SK-N-SH (cell line): ENCODE data around the gene ELMO1. TPM values are rescaled to one million over a fixed set of nuclear protein-coding genes. Genes with fewer than 3 reads are reported as not detected.

Experiments used
- CHD2 ChIP-seq: fragments of 150-350 bp; IDR thresholded peaks from 2 replicates; pipeline ENCODE4 v1.6.1; 2018; ENCODE audit warnings: low read length; ENCODE audit not compliant: partially characterized antibody
- ELF1 ChIP-seq: IDR thresholded peaks from 2 replicates; pipeline ENCODE4 v1.4.0; 2012
- EP300 ChIP-seq, 2 experiments: IDR thresholded peaks; 2 replicates each; pipeline versions ENCODE4 v1.4.0 to v1.6.1; 2012; ENCODE audit warnings: borderline replicate concordance in 1 of 2, low read depth in 1 of 2, low read length in 1 of 2
- EZH2phosphoT487 ChIP-seq: fragments of 200-600 bp; sonication (generic); IDR thresholded peaks from 2 replicates; pipeline ENCODE4 v1.6.1; 2017; ENCODE audit warnings: low read depth, mixed run types, mild to moderate bottlenecking, antibody characterized with exemption, moderate library complexity, borderline replicate concordance
- FOXM1 ChIP-seq: IDR thresholded peaks from 2 replicates; pipeline ENCODE4 v1.4.0; 2012; ENCODE audit warnings: low read depth, mild to moderate bottlenecking
- IRF3 ChIP-seq: fragments of 150-350 bp; IDR thresholded peaks from 2 replicates; pipeline ENCODE4 v1.6.1; 2016; ENCODE audit warnings: mild to moderate bottlenecking, low read depth, low read length
- JUND ChIP-seq: IDR thresholded peaks from 2 replicates; pipeline ENCODE4 v1.4.0; 2012
- MEF2A ChIP-seq: IDR thresholded peaks from 2 replicates; pipeline ENCODE4 v1.4.0; 2012; ENCODE audit warnings: low read depth, borderline replicate concordance
- NFIC ChIP-seq: IDR thresholded peaks from 2 replicates; pipeline ENCODE4 v1.4.0; 2012; ENCODE audit warnings: borderline replicate concordance
- NRF1 ChIP-seq: IDR thresholded peaks from 2 replicates; pipeline ENCODE4 v1.6.1; 2012; ENCODE audit warnings: low read depth, mild to moderate bottlenecking, low read length
- RCOR1 ChIP-seq: fragments of 150-350 bp; IDR thresholded peaks from 2 replicates; pipeline ENCODE4 v1.6.1; 2017; ENCODE audit warnings: antibody characterized with exemption, low read length
- RFX5 ChIP-seq: IDR thresholded peaks from 2 replicates; pipeline ENCODE4 v1.6.1; 2012; ENCODE audit warnings: mild to moderate bottlenecking, improper control_type of control experiment, low read length
- RXRA ChIP-seq: IDR thresholded peaks from 2 replicates; pipeline ENCODE4 v1.4.0; 2012; ENCODE audit warnings: low read depth, mild to moderate bottlenecking, borderline replicate concordance
- SMC3 ChIP-seq: IDR thresholded peaks from 2 replicates; pipeline ENCODE4 v1.6.1; 2012; ENCODE audit warnings: low read depth, low read length, improper control_type of control experiment
- TCF12 ChIP-seq: IDR thresholded peaks from 2 replicates; pipeline ENCODE4 v1.4.0; 2012
- polyA plus RNA-seq, 3 experiments: library from polyadenylated mRNA; depleted of rRNA; stranded (reverse); fragments of >200 nt; gene quantifications; 2 replicates each; pipeline ENCODE4 v1.2.3, GENCODE V29; 2012
- TF ChIP-seq, protein P1 (sequence below): IDR thresholded peaks from 2 replicates; pipeline ENCODE4 v1.4.0; 2012; ENCODE audit warnings: low read depth
- TF ChIP-seq, protein P2 (sequence below): IDR thresholded peaks from 2 replicates; pipeline ENCODE4 v1.6.1; 2012; ENCODE audit warnings: mild to moderate bottlenecking, low read depth, low read length, moderate library complexity
- TF ChIP-seq, protein P3 (sequence below): IDR thresholded peaks from 2 replicates; pipeline ENCODE4 v1.4.0; 2012; ENCODE audit warnings: low read depth, borderline replicate concordance

Gene ELMO1
- polyA plus RNA-seq, 1 of the 3 experiments (the other 2 are of a cell fraction): 0.64 TPM

DNA sequence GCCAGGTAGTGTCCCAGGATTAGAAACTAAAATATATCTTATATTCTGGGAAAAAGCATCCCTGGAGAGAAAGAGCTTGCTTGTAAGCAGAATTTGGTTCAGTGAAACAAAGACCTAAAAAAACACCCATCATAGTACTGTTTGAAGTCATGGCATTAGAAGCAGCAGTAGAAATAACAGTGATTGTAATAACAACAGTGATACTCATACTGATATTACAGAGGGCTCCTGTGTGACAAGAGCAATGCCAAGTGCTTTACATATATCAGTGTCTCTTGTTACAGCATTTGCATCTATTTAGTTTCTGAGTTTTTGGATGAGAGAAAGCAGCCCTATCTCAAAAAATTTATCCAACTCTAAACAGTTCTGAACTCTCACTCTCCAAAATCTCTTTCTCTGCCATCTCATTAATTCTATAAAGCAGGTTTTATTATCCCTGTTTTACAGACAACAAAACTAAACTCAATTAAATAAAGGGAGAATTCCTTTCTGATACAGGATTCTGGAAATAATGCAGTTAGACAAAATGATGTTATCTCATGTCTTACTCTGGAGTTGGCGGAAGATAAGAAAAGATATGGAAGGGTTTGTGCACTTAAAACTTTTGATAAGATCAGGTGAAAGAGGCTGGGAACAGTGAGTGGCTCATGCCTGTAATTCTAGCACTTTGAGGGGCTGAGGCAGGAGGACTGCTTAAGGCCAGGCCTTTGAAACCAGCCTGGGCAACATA is 577.9 kb downstream of the ELMO1 start (continued):
- TF ChIP-seq, protein P1, sequence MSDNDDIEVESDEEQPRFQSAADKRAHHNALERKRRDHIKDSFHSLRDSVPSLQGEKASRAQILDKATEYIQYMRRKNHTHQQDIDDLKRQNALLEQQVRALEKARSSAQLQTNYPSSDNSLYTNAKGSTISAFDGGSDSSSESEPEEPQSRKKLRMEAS: no peak
- TF ChIP-seq RFX5: 0 out of 2 replicates have a peak, but pooled peaks have one; percentile 12
- TF ChIP-seq, protein P2, sequence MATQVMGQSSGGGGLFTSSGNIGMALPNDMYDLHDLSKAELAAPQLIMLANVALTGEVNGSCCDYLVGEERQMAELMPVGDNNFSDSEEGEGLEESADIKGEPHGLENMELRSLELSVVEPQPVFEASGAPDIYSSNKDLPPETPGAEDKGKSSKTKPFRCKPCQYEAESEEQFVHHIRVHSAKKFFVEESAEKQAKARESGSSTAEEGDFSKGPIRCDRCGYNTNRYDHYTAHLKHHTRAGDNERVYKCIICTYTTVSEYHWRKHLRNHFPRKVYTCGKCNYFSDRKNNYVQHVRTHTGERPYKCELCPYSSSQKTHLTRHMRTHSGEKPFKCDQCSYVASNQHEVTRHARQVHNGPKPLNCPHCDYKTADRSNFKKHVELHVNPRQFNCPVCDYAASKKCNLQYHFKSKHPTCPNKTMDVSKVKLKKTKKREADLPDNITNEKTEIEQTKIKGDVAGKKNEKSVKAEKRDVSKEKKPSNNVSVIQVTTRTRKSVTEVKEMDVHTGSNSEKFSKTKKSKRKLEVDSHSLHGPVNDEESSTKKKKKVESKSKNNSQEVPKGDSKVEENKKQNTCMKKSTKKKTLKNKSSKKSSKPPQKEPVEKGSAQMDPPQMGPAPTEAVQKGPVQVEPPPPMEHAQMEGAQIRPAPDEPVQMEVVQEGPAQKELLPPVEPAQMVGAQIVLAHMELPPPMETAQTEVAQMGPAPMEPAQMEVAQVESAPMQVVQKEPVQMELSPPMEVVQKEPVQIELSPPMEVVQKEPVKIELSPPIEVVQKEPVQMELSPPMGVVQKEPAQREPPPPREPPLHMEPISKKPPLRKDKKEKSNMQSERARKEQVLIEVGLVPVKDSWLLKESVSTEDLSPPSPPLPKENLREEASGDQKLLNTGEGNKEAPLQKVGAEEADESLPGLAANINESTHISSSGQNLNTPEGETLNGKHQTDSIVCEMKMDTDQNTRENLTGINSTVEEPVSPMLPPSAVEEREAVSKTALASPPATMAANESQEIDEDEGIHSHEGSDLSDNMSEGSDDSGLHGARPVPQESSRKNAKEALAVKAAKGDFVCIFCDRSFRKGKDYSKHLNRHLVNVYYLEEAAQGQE: no peak
- peak; percentile 41 for TF ChIP-seq JUND
- TF ChIP-seq, protein P3, sequence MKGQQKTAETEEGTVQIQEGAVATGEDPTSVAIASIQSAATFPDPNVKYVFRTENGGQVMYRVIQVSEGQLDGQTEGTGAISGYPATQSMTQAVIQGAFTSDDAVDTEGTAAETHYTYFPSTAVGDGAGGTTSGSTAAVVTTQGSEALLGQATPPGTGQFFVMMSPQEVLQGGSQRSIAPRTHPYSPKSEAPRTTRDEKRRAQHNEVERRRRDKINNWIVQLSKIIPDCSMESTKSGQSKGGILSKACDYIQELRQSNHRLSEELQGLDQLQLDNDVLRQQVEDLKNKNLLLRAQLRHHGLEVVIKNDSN: no peak
- TF ChIP-seq TCF12: peak; percentile 67
- peak; percentile 98 for TF ChIP-seq RCOR1
- TF ChIP-seq EZH2phosphoT487: no peak
- no peak for TF ChIP-seq ELF1
- TF ChIP-seq MEF2A: no peak
- TF ChIP-seq NFIC: no peak
- no peak; the same call in 1 of the 2 replicates for TF ChIP-seq IRF3
- 0 out of 2 replicates have a peak, but pooled peaks have one; percentile 1 for TF ChIP-seq SMC3
- TF ChIP-seq RXRA: no peak
- no peak for TF ChIP-seq NRF1
- peak; percentile 62 for TF ChIP-seq CHD2
- no peak for TF ChIP-seq FOXM1
- peak; percentile 19 to 99; a peak in 3 of 4 replicates for TF ChIP-seq EP300 (IDR thresholded peaks at IDR 0.05; ENCODE audit: borderline replicate concordance in 1 of 2, low read depth in 1 of 2, low read length in 1 of 2)
